Fibroblast of pulmonary artery (primary cell): ENCODE measurements around the gene SH3PXD2A.
A peak's percentile ranks its signal among the peaks of the same experiment; 100 is the strongest.

Experiments
- DNase-seq: peaks from one replicate; pipeline ENCODE4 v3.0.0-alpha.2; 2010; ENCODE audit warnings: low read depth
- H3K4me3 ChIP-seq: replicated peaks from 2 replicates; pipeline ENCODE4 v1.5.1; 2011; ENCODE audit warnings: low read depth, mild to moderate bottlenecking, control low read depth, low read length, moderate library complexity
- CTCF ChIP-seq: IDR thresholded peaks from 2 replicates; pipeline ENCODE4 v1.5.1; 2011; ENCODE audit warnings: mild to moderate bottlenecking, control low read depth, low read length, inconsistent platforms; ENCODE audit errors: missing control alignments

SH3PXD2A gene

GRCh38 chr10:103616705-103617601, 238.4 kb downstream of the SH3PXD2A start:
- TF ChIP-seq CTCF: no peak
- H3K4me3 ChIP-seq: no peak overlapping the region
- peak; percentile 90 for DNase-seq

- no peak overlapping the region for H3K4me3 ChIP-seq
- DNase-seq: no peak
- no peak for TF ChIP-seq CTCF
Observed at GRCh38 chr10:103614306-103615158, 240.8 kb downstream of the SH3PXD2A start.

- DNase-seq: no peak
- no peak for TF ChIP-seq CTCF
- H3K4me3 ChIP-seq: no peak overlapping the region
Observed at GRCh38 chr10:103613616-103614015, 241.8 kb downstream of the SH3PXD2A start.

DNA sequence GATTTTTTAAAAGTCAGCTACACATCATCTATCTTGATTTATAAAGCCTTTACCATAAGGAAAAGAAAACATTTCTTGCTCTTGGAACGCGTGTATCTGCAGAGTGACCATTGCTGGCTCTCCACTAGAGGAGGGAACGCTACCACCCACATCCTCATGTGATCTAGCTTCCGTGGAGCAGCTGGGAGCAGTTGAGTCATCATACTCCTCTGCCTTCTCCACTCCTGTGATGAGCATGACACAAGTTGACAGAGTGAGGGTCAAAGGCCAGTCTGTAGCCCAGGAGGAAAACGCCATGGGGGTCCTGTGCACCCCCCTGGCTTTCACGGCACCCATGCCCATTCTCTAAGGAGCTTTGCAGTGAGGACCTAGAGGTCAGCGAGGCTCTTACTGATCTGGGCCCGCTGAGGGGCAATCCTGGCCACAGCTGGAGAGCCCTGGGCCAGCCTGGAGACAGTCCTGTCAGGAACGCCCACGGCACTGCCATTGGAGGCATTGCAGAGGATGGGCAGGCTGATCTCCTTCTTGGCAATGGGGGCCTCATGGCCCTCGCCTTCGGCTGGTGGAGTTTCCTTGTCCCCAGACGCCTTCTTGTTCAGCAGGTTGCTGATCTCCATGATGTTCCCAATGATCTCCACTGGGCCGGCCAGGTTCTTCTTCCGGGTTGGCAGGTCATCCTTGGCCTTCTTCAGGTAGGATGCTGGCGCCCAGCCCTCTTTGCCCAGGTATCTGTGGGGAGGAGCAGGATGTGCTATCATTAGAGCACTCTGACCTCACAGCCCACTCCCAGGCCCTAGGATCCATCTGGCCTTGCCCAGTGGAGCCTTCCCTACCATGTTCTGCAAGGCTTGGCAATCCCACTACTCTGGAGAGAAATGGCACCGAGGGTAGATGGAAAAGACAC, 242.7 kb downstream of the SH3PXD2A start:
- DNase-seq: peak; percentile 80
- no peak overlapping the region for H3K4me3 ChIP-seq
- peak; percentile 26 for TF ChIP-seq CTCF

GRCh38 chr10:103610921-103611511, 244.4 kb downstream of the SH3PXD2A start:
- no peak for DNase-seq
- TF ChIP-seq CTCF: no peak

DNA sequence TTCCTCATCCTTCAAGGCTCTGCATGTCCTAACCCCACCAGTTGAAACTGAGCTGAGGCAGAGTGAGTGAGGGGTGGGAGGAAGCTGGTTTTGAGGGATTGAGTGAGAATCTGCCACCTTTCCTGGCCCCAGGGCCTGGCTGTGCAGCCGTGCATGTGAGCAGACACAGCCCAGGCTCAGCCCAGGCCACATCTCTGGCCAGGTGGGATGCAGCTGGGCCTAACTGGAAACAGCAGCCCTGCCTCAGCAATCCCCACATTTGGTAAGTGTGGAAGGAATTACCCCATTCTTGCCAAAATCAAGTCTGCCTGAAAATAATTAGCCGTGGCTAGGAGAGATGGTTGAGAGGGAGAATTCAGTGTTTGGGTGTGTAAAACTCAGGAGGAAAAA, 245.3 kb downstream of the SH3PXD2A start:
- no peak overlapping the region for H3K4me3 ChIP-seq
- no peak for TF ChIP-seq CTCF
- DNase-seq: no peak

More at GRCh38 chr10:103610921-103611511, 244.4 kb downstream of the SH3PXD2A start:
- no peak overlapping the region for H3K4me3 ChIP-seq
